Measurements from ENCODE around the gene MINDY3.

MINDY3 gene

DNA sequence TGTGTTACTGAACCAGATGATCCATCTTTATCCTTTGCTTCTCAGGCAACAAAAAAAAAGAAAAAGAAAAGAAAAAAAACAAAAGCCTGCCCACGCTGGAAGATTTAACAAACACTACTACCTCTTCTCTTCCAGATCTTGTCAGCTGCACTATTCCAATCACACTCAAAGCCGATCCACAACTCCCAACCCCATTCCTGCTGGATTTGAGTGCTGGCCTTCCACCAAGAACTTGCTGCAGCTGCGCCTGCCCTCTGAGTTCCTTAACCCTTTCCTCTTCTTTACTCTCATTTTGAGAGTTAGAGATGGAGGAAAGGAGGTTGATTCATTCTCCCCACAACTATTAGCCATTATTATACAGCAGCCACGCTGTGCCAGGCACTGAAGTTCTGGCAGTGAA, 124.5 kb downstream of the MINDY3 start:
- no peak overlapping the region for H3K4me2 ChIP-seq (ENCODE audit: insufficient read depth, low read length)
- H3K9ac ChIP-seq (ENCODE audit: low read depth, low read length): no peak overlapping the region
- no peak overlapping the region for H3K27ac ChIP-seq (ENCODE audit: low read length)
- no peak overlapping the region for H2AFZ ChIP-seq (ENCODE audit: low read depth, low read length)
- ATAC-seq (ENCODE audit: insufficient read depth, low read depth): no peak
- no peak for TF ChIP-seq EZH2 (IDR thresholded peaks at IDR 0.05; ENCODE audit: borderline replicate concordance, low read depth, low read length, severe bottlenecking)
- TF ChIP-seq, protein P1, sequence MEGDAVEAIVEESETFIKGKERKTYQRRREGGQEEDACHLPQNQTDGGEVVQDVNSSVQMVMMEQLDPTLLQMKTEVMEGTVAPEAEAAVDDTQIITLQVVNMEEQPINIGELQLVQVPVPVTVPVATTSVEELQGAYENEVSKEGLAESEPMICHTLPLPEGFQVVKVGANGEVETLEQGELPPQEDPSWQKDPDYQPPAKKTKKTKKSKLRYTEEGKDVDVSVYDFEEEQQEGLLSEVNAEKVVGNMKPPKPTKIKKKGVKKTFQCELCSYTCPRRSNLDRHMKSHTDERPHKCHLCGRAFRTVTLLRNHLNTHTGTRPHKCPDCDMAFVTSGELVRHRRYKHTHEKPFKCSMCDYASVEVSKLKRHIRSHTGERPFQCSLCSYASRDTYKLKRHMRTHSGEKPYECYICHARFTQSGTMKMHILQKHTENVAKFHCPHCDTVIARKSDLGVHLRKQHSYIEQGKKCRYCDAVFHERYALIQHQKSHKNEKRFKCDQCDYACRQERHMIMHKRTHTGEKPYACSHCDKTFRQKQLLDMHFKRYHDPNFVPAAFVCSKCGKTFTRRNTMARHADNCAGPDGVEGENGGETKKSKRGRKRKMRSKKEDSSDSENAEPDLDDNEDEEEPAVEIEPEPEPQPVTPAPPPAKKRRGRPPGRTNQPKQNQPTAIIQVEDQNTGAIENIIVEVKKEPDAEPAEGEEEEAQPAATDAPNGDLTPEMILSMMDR (IDR thresholded peaks at IDR 0.05; ENCODE audit: borderline replicate concordance, extremely low read depth, low read length, poor library complexity, severe bottlenecking): no peak
- peaks cover 3% of the 10 kb centered on the region for H3K27me3 ChIP-seq (ENCODE audit: insufficient read depth, low read length, poor library complexity)
- H3K4me1 ChIP-seq (ENCODE audit: insufficient read depth, low read length): no peaks in the 10 kb centered on the region
- H3K79me2 ChIP-seq (ENCODE audit: insufficient read depth, low read length): no peaks in the 10 kb centered on the region
- no peaks in the 10 kb centered on the region for H4K20me1 ChIP-seq (ENCODE audit: insufficient read depth, low read length)
- DNase-seq: no peak
- H3K9me3 ChIP-seq (ENCODE audit: insufficient read depth, low read length, severe bottlenecking): no peaks in the 10 kb centered on the region
- no peaks in the 10 kb centered on the region for H3K36me3 ChIP-seq (ENCODE audit: insufficient read depth, low read length)
- no peak overlapping the region for H3K4me3 ChIP-seq (ENCODE audit: low read depth in 1 of 2, low read length in 2 of 2)

DNA sequence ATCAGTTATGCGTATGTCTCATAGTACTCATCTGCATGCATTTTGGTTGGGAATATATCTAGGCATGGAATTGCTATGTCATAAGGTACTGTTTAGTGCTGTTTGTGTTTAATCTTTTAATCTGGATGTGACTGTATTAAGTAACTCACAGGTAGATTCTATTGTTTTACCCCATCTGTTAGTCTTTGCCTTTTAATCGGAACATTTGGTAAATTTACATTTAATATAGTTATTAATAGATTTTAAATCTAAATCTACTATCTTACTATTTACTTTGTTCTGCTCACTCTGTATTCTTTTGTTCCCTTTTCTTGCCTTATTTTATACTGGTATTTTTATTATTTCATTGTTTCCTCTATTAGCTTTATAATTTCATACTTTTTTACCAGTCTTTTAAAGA, 130.0 kb downstream of the MINDY3 start:
- no peaks in the 10 kb centered on the region for H3K9me3 ChIP-seq (ENCODE audit: insufficient read depth, low read length, severe bottlenecking)
- H3K27ac ChIP-seq (ENCODE audit: low read length): no peak overlapping the region
- H2AFZ ChIP-seq (ENCODE audit: low read depth, low read length): no peak overlapping the region
- H3K36me3 ChIP-seq (ENCODE audit: insufficient read depth, low read length): no peaks in the 10 kb centered on the region
- no peaks in the 10 kb centered on the region for H3K4me1 ChIP-seq (ENCODE audit: insufficient read depth, low read length)
- no peaks in the 10 kb centered on the region for H4K20me1 ChIP-seq (ENCODE audit: insufficient read depth, low read length)
- no peak overlapping the region for H3K4me3 ChIP-seq (ENCODE audit: low read depth in 1 of 2, low read length in 2 of 2)
- no peaks in the 10 kb centered on the region for H3K79me2 ChIP-seq (ENCODE audit: insufficient read depth, low read length)
- no peak for DNase-seq
- peaks cover 3% of the 10 kb centered on the region for H3K27me3 ChIP-seq (ENCODE audit: insufficient read depth, low read length, poor library complexity)
- no peak overlapping the region for H3K4me2 ChIP-seq (ENCODE audit: insufficient read depth, low read length)
- no peak for ATAC-seq (ENCODE audit: insufficient read depth, low read depth)
- no peak overlapping the region for H3K9ac ChIP-seq (ENCODE audit: low read depth, low read length)
- TF ChIP-seq, protein P1 (IDR thresholded peaks at IDR 0.05; ENCODE audit: borderline replicate concordance, extremely low read depth, low read length, poor library complexity, severe bottlenecking): no peak
- TF ChIP-seq EZH2 (IDR thresholded peaks at IDR 0.05; ENCODE audit: borderline replicate concordance, low read depth, low read length, severe bottlenecking): no peak

DNA sequence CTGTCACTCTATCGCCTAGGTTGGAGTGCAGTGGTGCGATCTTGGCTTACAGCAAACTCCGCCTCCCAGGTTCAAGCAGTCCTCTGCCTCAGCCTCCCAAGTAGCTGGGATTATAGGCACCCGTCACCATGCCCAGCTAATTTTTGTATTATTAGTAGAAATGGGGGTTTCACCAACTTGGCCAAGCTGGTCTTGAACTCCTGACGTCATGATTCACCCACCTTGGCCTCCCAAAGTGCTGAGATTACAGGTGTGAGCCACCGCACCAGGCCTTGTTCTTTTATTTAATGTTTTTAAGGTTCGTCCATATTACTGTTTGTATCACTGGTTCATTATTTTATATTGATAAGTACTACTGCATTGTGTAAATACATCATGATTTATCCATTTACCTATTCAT, 130.4 kb downstream of the MINDY3 start:
- DNase-seq: no peak
- no peak for ATAC-seq (ENCODE audit: insufficient read depth, low read depth)
- no peak overlapping the region for H3K4me3 ChIP-seq (ENCODE audit: low read depth in 1 of 2, low read length in 2 of 2)

More for the DNA sequence above, 130.4 kb downstream of the MINDY3 start:
- Histone ChIP-seq H2AFZ (ENCODE audit: low read depth, low read length) (no peak overlapping the region), H3K9ac (ENCODE audit: low read depth, low read length) (no peak overlapping the region), H3K79me2 (ENCODE audit: insufficient read depth, low read length) (no peaks in the 10 kb centered on the region), H3K36me3 (ENCODE audit: insufficient read depth, low read length) (no peaks in the 10 kb centered on the region), H3K27me3 (ENCODE audit: insufficient read depth, low read length, poor library complexity) (no peaks in the 10 kb centered on the region), H3K4me1 (ENCODE audit: insufficient read depth, low read length) (no peaks in the 10 kb centered on the region), H3K9me3 (ENCODE audit: insufficient read depth, low read length, severe bottlenecking) (no peaks in the 10 kb centered on the region), H3K27ac (ENCODE audit: low read length) (no peak overlapping the region), H4K20me1 (ENCODE audit: insufficient read depth, low read length) (no peaks in the 10 kb centered on the region), H3K4me2 (ENCODE audit: insufficient read depth, low read length) (no peak overlapping the region)
- TF ChIP-seq, protein P1 (IDR thresholded peaks at IDR 0.05; ENCODE audit: borderline replicate concordance, extremely low read depth, low read length, poor library complexity, severe bottlenecking): no peak
- TF ChIP-seq EZH2 (IDR thresholded peaks at IDR 0.05; ENCODE audit: borderline replicate concordance, low read depth, low read length, severe bottlenecking): no peak
